ENCODE results near the gene MAGI1.
"Not testable (repeated sequence)": the region's sequence is repeated elsewhere in the genome, so short reads cannot be mapped to it uniquely, and the experiment has no call there.

MAGI1 gene

DNA sequence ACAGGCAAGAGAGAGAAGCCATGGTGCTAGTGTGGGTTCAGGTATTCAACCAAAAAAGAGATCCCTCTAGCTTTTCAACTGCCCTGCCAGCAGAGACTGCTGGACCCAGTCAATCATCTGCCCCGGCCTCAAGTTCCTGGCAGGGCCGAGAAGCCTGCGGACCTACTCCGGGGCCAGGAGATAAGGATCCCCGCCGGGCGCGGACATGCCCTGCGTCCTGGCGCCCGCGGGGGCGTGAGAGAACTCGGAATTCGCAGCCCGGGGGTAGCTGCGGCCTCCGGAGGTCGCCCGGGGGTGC lies 821 bp upstream of the MAGI1 start:
- no peak for DNase-seq (ENCODE audit: low read depth in 2 of 2)

DNA sequence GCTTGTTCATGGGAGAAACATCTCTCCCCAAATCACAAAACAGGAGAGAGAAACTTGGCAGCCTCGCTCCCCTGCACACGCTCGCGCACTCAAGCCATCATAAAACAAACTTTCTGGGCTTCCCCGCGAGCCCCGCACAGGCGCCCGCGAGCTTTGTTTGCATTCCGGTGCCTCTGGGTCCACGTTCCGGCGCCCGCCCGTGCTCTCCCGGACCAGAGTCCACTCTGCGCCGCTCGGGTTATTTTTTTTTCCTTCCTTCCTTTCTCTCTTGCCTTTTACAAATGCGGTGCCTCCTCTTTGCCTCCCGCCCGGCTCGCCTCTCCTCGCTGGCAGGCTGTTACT lies 363 bp downstream of the MAGI1 start:
- no peak for DNase-seq (ENCODE audit: low read depth in 2 of 2)

DNA sequence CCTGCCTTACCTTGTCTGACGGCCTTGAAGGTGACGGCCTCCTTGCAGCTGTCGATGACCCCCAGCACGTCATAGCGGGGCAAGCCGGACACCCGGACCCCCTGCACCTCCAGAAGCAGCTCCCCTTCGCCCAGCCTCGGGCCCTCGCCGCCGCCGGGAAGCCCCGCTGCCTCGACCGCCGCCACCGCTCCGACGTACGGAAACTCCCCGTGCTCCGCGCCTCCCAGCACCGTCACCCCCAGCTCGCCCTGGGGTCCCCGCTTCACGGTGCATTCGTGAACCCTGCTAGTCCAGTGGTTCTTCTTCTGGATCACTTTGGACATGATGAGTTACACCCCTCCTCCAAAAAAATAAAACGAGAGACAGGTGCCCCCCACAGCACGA lies 740 bp downstream of the MAGI1 start:
- no peak for DNase-seq (ENCODE audit: low read depth in 2 of 2)

DNA sequence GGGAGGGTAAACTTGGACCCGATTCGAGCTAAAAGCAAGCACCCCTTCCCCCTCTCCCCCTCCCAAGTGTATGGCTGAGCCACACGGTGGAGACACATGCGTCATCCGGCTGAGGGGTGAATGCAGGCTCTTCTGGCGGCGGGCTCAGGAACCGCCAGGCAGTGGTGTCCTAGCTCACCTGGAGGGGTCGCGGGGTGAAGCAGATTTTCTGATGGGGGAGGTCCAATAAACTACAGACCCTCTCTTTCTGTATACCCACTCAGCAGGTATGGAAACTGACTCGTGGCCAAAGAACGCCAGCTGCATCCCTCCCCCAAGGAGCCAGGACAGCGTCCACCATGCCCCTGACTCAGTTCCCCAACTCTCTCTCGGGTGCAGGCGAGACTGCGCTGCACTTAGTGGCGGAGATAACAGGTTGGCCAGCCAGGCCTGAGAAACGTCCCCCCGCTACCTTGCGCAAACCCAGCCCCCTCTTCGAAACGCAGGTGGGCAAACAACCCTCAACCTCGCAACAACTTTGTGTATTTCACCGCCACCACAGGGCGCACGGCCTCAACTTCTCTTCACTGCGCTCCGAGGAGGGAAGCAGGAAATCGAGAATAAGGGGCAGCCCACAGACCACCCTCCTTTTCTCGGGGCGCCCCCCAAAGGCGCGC lies 1.3 kb downstream of the MAGI1 start:
- no peak for DNase-seq (ENCODE audit: low read depth in 2 of 2)

DNA sequence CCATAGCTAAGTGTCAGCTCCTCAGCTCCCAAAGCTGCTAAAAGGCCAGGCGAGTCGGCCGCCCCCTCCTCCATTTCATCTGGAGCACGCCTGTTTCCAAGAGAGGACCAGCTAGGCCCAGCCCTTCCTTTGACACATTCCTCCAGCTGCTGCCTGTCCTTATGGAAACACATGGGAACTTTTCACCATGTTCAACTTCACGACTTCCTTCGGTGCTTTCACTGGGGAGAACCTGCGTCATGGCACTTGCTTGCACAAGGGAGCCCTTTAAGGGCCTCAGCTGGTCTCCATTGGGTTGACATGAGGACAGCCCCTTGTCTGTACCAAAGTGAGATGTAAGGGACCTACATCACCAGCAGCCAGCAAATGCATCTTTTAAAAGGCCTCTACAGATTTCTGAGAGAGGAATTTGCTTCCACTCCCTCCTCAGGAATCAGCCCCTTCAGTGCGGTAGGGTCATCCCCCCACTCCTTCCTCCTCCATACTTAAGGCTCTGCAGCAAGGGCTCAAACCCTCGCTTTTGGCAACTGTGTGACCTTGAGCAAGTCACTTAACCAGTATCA lies 2.1 kb downstream of the MAGI1 start:
- DNase-seq (ENCODE audit: low read depth in 2 of 2) = no peak

DNA sequence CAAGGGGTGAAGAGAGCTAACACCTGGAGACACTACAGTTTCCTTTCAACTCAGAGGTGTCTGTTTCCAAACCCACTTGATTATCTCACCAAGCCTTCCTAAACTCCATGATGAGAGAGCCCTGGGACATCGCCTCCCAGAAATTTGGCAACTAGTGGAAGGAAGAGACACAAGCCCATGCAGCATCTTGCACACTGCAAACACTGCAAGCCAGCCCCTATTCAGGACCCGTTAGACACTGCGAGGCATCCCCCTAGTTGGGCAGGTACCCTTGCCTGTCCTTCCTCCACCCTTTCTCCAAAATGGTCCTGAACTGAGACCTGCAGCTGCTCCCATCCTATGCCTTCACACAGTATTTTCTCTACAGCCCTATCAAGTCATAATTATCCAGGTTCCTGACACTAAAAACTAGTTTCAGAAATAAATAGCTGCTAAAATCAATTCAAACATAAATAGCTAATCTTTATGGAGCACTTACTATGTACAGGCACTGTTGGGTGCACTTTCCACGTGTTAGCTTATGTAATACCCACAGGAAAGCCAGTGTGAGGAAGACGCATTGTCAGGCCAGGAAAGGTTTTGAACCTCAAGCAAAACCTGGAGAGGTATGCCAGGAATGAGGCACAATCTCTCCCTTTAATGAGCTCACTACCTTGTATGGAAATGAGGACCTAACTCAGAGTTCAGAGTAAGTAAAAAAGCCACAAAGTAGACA lies 2.8 kb downstream of the MAGI1 start:
- no peak for DNase-seq (ENCODE audit: low read depth in 2 of 2)

DNA sequence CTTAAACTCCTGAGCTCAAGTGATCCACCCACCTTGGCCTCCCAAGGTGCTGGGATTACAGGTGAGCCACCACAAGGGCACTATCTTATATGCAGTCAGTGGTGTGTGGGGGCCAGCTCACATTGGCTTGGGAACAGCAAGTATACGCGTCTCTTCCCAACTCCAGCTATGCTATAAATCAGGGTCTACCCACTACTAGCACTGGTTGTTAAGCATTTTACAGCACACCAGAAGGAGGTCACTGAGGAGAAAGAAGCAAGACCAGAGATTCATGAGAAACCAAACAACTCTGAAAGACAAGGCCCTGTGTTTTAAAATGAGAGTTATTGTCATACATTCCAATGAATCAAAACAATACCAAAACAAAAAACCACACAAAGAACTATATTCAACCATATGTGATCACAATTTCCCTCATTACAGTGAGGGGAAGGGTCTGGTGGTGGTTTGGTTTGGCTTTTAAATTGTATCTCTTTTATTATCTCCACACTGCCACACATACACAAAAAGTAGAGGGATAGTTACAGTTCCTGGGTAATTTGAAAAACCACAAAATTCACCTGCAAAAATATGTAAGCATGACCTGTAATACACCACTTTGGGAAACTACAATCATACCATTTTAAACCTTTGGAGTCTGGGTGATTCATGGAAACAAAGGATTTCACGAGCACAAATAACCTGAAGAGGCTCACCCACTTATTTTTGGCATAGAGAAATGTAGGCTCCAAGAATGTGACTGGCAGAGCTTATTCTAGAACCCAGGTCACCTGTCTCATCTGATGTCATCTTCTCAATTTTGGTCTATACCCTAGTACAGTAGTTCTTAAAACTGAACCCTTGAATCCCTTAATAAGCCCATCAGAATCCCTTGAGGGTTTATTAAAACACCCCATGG lies 5.2 kb downstream of the MAGI1 start:
- no peak for DNase-seq (ENCODE audit: low read depth in 2 of 2)

DNA sequence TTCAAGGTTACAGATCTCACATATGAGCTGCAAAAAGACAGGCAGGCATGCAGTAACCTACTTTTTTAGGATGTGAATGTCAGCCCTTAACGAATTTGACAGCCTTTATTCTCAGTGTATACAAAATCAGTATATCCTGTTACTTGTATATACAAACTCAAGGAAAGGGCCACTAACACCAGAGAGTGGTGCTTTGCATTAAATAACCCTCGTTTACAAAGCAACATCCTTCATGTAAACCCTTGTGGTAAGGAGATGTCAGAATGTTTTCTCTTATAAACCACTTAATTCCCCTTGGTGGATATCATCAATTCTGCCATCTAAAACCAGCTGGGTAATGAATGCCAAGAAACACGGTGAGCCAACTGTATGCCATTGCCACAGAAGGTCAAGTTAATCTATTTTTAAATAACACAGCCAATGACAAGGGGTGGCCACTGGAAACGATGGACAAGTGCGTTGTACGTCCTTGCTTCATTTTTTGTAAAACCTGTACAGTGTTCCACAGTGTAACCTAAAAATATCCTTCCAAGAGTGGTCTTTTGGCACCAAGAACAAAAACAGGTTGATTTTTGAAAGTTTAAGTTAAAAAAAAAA lies 7.5 kb downstream of the MAGI1 start:
- DNase-seq (ENCODE audit: low read depth in 2 of 2) = no peak

DNA sequence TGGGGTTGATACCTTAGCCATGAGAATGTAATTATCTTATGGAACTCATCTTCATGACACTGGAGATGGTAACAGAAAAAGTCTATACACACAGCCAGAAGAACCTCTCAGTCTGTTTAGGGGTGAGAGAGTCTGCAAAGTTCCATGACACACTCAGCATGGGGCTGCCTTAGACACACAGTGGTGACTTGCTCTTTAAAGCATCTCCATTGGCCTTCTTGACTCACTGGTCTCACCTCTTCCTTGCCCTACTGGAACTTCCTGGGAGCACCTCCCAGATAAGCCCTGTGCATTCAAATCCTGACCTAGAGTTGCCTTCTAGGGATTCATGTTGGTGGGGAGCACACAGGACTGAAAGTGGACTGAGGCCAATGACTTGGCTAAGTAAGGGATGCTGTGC lies 9.3 kb downstream of the MAGI1 start:
- no peak for DNase-seq (ENCODE audit: low read depth in 2 of 2)

DNA sequence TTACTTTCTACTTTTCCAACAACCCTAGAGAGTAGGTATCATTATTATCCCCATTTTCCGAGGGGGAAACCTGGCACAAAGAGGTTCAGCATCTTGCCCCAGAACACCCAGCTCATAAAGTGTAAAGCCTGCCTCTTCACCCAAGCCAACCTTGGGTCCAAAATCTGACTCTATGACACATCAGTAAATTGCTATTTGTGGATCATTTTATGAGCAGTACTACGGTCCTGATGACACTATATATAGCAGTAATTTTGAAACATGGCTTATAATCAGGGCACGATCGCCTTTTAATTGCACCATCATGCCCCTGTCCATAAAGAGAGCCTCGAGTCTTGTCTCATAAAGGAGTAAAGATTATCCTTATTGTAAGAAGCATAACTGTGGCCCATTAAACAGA lies 9.7 kb downstream of the MAGI1 start:
- DNase-seq (ENCODE audit: low read depth in 2 of 2) = no peak

DNA sequence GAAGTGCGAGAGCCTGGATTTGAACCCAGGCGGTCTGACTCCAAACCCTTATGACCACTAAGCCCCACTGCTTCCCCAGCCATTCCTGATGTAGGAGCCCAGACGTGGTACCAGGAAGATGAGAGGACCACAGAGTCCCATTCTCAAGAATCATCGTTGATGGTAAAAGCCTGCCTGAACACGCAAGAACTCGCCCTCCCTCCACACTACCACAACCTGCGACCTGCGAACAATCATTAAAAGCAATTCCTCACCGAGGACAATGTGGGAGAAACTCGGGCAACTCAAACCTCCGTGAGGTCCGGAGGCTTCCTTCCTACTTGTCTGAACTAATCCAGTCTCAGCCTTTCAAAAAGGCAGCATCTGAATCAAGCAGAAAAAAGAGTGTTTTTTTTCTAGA lies 10.3 kb downstream of the MAGI1 start:
- DNase-seq (ENCODE audit: low read depth in 2 of 2) = no peak

DNA sequence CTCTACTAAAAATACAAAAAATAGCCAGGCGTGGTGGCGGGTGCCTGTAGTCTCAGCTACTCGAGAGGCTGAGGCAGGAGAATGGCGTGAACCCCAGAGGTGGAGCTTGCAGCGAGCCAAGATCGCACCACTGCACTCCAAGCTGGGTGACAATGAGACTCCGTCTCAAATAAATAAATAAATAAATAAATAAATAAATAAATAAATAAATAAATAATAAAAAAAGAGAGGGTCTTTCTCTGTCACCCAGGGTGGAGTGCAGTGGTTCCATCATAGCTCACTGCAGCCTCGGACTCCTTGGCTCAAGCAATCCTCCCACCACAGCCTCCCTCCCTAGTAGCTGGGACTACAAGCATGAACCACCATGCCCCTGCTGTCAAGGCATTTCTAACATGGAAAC lies 11.6 kb downstream of the MAGI1 start:
- DNase-seq (ENCODE audit: low read depth in 2 of 2) = not testable (repeated sequence)

DNA sequence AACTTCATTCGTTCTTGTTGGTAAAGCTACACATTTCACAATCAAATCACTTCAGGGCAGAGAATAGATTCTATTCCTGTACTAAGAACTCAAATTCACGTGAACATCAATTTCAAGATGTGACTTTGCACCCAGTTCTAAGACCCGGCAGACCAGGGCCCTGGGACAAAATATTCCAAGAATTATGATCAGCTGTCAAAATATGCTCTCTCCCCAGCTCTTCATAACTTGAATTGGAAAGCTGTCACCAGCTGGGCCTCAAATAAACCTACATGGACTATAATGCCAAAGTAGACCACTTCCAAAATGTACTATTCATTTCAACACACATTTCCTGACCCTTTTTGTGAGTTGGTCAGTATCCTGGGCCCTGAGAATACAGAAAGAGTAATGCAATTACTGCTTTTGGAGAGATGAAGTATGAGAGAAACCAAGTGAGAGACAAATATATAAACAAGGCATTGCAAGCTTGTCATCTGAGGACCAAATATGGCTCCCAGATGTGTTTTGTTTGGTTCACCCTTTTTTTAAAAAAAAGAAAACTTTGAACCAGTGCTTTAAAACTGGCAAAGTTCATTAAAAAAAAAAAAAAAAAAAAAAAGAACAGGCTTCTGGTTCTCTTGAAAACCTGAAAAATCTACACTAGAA lies 14.9 kb downstream of the MAGI1 start:
- no peak for DNase-seq (ENCODE audit: low read depth in 2 of 2)

DNA sequence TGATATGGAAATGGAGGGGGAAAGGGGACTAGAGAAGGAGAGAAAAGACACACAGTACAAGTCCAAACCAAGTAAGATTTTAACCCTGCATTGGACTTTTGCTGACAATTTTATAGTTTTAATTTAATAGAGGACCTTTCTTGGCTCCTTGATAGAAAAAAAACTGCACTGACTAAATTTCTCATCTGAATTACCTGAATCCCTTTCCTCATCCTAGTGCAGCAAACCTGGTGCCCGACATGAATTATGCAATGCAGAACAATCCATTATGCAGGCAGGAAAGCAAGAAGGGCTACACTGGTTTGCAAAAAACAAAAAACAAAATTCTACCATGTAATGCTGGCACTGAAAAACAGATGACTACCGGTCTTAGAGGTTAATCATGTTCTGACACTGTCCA lies 15.5 kb downstream of the MAGI1 start:
- DNase-seq (ENCODE audit: low read depth in 2 of 2) = no peak

DNA sequence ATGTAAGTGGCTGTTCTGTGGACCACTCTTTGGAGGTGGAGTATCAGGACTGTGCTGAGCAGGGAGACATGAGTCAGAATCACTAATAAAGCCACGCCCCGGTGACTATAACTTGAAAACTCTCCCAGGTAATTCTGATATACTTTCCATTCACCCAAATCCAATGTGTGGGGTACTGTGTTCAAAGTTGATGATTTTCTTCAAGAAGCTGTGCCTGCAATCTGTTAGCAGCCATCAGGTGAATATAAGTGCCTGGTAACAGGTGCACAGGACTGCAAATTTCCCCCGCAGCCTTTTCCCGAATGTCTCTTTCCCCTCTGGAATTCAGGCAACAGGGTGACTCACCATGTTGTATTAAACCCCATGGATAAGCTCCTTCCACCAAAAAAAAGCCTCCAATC lies 17.0 kb downstream of the MAGI1 start:
- DNase-seq (ENCODE audit: low read depth in 2 of 2) = no peak

DNA sequence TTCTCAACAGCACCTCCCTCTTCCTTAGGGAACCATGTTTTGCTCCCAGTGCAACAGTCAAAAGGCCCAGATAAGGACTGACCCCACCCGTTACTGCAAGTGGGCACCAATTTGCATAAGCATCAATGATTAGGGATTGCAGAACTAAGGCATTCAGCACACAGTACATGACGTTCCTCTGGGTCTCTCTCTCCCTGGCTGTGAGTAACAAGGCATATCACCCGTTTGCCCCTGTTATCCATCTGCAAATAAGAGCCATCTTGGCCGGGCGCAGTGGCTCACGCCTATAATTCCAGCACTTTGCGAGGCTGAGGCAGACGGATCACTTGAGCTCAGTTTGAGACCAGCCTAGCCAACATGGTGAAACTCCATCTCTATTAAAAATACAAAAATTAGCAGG lies 18.8 kb downstream of the MAGI1 start:
- no peak for DNase-seq (ENCODE audit: low read depth in 2 of 2)

DNA sequence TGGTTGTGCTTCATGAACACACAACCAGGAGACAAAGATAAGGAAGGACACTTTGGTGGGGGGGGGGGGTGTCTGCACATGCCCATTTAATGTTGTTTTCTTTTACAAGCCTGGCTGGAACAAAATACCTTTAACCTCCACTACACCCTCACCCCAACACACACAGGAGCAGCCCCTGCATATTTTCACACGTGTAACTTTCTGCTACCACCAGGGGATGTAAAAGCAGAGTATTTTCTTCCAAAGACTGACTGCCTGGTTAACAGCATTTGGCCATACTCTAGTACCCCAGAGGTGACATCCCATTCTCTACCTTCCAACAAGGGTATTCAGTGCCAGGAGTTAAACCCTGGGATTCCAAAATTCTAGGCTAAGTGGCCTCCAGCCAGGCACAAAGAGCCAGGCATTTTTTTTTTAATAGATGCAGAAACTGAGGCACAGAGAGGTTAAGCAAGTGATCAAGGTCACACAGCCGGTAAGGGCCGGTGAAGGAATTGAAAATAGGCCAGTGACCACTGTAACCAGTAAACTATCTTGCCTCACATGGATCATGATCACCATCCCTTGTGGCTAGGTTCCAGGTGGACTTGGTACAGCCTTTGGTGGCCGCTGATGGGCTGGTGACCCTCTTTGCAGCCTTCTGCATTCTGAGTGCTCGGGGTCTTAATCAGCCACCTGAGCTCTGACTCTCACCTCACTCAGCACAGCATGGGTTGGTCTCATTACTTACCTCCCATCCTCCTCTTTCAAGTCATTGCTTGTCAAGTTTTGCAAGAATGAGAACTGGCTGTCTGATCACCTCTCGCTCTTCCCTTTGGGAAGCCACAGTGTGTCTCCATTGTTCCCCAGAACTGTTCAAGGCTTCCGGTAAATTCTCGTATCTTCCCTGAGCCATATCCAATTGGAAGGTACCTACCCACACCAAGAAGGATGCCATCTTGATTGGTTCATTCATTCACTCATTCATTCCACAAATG lies 20.4 kb downstream of the MAGI1 start:
- DNase-seq (ENCODE audit: low read depth in 2 of 2) = no peak

DNA sequence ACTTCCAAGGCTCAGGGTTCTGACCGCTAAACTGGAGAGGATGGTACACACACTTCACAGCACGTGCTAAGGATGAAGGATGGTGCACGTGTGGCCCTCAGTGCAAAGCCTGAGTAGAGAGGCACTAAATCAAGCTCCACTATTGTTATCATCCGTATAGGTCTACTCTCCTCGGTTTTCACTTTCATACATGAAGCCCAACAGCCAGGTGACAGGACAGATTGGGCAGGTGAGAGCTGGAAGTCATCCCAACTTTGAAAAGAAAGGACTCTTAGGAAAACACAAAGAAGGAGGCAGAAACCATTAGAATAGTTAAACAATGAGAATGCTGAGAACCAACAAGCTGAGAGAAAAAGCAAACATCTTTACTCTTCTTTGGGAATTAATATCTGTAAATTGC lies 21.1 kb downstream of the MAGI1 start:
- DNase-seq (ENCODE audit: low read depth in 2 of 2) = no peak

DNA sequence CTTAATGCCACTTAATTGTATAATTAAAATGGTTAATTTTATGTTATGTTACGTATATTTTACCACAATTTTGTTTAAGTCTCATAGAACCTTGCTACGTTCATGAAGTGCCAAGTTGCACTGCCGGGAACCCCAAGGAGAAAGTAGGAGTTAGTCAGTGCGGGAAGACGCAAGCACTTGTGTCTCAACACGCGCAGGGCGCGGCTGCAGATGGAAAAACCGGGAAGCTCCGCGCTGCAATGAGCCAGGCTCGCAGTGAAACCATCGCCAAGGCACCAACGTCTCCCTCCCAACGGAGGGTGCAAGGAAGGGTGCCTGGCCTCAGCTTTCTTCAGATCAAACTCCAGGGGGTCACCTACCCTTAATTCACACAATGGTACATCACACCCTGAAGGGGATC lies 21.6 kb downstream of the MAGI1 start:
- DNase-seq (ENCODE audit: low read depth in 2 of 2) = no peak

DNA sequence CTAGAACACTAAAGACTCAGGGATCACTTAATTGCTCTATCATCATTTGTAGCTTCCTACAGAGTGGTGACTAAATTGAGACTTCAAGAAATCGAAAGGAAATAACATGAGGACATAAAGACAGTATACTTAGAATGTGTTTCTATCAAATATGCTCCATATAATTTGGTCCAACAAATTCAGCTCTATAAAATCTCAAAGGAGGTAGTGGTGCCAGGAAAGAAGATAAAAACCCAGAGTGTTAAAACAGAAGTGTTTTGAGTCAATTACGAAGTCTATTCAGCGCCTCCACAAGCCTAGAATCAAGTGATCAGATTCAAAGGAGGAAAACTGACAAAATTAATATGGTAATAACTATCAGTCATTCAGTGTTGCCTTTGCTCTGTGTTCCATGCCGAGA lies 22.9 kb downstream of the MAGI1 start:
- DNase-seq (ENCODE audit: low read depth in 2 of 2) = no peak

DNA sequence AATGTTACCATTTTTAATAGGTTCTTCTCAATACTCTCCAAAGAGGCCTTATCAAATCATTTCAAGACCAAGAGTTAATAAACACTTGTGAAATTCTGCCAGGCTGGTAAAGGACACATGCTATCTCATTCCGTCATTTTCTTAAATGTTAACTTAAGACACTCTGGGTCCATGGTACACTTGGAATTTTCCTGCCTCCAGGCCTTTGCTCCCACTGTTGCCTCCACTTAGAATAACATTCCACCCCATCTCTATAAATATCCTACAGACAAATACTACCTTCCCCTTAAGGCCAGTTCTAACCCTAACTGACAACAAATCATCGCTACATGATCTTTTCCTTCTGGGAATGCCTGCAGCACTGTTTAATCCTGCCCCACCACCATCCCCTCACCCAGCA lies 24.1 kb downstream of the MAGI1 start:
- no peak for DNase-seq (ENCODE audit: low read depth in 2 of 2)

Data from stimulated activated CD8-positive, alpha-beta memory T cell treated with anti-CD3 and anti-CD28 coated beads, Interleukin-15, amount 100 ng/mL, for 48 hours (primary cell).